GM10248 (cell line): ENCODE results near the gene DEAF1.

Experiments
- CTCF ChIA-PET: fragments of 300-600 bp; sonication (Branson Sonifier 250); formaldehyde crosslinking; extraction: SDS; loops from one replicate; lab custom pipeline; 2021; ENCODE audit warnings: antibody characterized with exemption; lab: Yijun Ruan, JAX
- POLR2A ChIA-PET: fragments of 350-650 bp; sonication (Branson Sonifier 250); formaldehyde crosslinking; extraction: SDS; loops from one replicate; lab custom pipeline; 2020; ENCODE audit warnings: antibody characterized with exemption; lab: Yijun Ruan, JAX
- DNase-seq: peaks from one replicate; pipeline ENCODE4 v3.0.0; 2012; ENCODE audit errors: extremely low spot score
- TF ChIP-seq, protein P1 (sequence below): IDR thresholded peaks from 2 replicates; pipeline ENCODE4 v1.5.1; 2012; ENCODE audit warnings: mild to moderate bottlenecking, low read depth; ENCODE audit errors: extremely low read depth, missing control alignments, control extremely low read depth

Gene DEAF1

DNA sequence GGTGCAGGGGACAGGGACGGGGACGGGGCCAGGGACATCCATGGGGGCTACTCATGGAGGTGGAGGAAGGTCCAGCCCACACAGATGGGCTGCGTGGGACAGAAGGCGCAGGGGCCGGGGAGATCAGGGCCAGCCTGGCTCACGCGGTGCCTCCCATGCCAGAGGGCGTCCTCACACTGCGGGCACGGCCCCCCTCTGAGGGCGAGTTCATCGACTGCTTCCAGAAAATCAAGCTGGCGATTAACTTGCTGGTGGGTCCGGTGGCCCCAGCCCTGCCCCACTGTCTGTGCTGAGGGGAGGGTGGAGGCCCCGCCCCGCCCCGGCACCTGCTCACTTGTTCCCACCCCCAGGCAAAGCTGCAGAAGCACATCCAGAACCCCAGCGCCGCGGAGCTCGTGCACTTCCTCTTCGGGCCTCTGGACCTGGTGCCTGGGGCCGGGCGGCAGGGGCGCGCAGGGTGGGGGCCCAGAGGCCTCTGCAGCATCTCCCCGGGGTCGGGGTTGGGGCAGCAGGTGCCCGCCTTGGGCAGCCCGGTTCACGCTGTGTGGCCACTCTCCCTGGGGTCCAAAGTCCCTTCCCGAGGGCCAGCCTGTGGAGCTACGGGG is 26.8 kb upstream of the DEAF1 start:
- ChIA-PET CTCF (interaction anchor here (0.7 to 9.4 kb wide), 15 partner anchors 9 to 282 kb away, joined by 3 to 112 read pairs (median 4); partner anchors contain the start of genes DEAF1, TALDO1 and TMEM80), POLR2A (no interaction called here)
- TF ChIP-seq, protein P1, sequence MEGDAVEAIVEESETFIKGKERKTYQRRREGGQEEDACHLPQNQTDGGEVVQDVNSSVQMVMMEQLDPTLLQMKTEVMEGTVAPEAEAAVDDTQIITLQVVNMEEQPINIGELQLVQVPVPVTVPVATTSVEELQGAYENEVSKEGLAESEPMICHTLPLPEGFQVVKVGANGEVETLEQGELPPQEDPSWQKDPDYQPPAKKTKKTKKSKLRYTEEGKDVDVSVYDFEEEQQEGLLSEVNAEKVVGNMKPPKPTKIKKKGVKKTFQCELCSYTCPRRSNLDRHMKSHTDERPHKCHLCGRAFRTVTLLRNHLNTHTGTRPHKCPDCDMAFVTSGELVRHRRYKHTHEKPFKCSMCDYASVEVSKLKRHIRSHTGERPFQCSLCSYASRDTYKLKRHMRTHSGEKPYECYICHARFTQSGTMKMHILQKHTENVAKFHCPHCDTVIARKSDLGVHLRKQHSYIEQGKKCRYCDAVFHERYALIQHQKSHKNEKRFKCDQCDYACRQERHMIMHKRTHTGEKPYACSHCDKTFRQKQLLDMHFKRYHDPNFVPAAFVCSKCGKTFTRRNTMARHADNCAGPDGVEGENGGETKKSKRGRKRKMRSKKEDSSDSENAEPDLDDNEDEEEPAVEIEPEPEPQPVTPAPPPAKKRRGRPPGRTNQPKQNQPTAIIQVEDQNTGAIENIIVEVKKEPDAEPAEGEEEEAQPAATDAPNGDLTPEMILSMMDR: no peak
- peak; percentile 69 for DNase-seq

GRCh38 chr11:721247-721740 is 26.3 kb upstream of the DEAF1 start:
- TF ChIP-seq, protein P1: no peak
- POLR2A ChIA-PET: no interaction called here
- CTCF ChIA-PET: interaction anchor here (0.7 to 9.4 kb wide), 11 partner anchors 9 to 188 kb away, joined by 3 to 112 read pairs (median 5); partner anchors contain the start of genes DEAF1, TALDO1 and TMEM80
- DNase-seq: no peak

- POLR2A ChIA-PET: no interaction called here
- TF ChIP-seq, protein P1: no peak
- CTCF ChIA-PET: interaction anchor here (0.9 to 9.4 kb wide), 3 partner anchors 22 to 187 kb away, joined by 3 to 112 read pairs (median 7); partner anchors contain the start of gene TALDO1
- peak; percentile 82 for DNase-seq
These were observed 25.7 kb upstream of the DEAF1 start for GRCh38 chr11:720642-721246.

DNA sequence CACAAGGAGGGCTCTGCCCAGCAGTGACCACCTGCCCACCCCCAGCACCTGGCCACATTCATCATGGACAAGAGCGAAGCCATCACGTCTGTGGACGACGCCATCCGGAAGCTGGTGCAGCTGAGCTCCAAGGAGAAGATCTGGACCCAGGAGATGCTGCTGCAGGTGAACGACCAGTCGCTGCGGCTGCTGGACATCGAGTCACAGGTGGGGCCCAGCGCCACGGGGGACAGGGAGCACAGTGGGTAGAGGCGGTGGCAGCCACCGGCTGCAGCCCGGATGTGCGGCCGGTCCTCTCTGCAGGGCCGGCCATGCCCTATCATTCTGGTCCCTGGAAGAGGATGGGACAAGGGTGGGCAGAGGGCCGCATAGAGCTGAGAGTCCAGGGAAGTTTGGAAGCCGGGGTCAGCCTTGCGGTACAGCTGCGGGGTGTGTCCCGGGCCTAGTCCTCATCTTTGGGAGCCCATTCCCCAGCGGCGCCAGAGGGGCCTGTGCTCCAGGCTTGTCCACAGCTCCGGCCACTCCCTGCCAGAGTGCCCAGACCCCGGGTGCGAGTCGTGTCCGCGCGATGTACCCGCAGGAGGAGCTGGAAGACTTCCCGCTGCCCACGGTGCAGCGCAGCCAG is 25.1 kb upstream of the DEAF1 start:
- no peak for DNase-seq
- ChIA-PET CTCF (interaction anchor here (0.9 to 9.4 kb wide), 2 partner anchors 23 kb away, joined by 3 to 112 read pairs; partner anchors contain the start of gene TALDO1), POLR2A (no interaction called here)
- TF ChIP-seq, protein P1: no peak

GRCh38 chr11:719214-720016 is 24.4 kb upstream of the DEAF1 start:
- POLR2A ChIA-PET: no interaction called here
- peak; percentile 13 for DNase-seq
- TF ChIP-seq, protein P1: no peak
- CTCF ChIA-PET: interaction anchor here (1.5 kb wide), 1 partner anchor 9 kb away, joined by 5 read pairs; no protein-coding TSS in a partner anchor
